GM19324 (cell line): ENCODE data around the gene ZKSCAN7.
"Not testable (repeated sequence)": the region's sequence is repeated elsewhere in the genome, so short reads cannot be mapped to it uniquely, and the experiment has no call there.

Source experiments
- ATAC-seq: cut with Tn5 transposase; IDR thresholded peaks from one replicate; pipeline ENCODE4 v1.9.1; 2021; ENCODE audit warnings: mild to moderate bottlenecking, moderate library complexity; ENCODE audit not compliant: unreplicated experiment, low FRiP score

Gene ZKSCAN7

DNA sequence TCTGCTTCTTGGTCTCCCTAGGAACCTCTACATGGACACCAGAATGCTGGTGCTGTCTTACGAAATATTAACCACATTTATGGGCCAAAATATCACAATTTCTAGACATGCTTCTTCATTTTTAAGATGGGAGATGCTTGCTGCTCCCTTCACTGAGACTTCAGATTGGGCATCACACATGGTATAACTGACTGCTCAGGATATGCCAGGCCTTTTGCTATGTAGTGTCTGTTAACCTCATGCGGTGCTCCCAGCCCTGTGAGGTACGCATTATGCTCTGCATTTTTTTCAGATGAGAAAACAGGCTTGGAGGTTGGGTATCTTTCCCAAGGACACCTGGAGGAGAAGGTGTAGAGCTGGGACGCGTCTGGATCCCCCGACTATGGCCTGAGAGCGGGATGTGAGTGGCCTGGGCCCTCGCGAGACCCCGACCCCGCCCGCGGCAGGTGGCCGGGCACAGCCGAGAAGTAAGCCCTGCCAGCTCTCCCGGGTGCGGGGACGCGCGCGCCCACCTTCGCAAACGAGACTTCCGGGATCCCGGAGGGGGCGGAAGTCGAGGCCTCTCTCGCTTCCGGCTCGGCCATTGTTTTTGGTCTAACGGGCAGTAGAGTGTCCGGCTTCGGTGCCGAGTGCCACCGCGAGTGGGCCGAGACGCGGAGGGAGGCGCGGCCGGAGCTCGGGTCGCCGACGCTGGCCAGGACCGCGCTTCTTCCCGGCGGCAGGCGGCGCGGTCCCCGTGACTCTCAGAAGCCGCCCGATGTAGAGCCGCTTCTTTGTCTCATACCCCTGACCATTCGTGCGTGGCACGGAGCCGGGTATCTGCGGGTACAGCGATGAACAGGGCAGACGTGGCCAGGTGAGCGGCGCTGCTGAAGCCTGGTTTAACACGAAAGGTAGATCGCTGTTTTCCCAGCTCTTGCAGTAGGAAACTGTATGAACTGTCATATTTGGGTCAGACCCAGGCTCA, at the start of gene ZKSCAN7:
Gene ZKSCAN7, plus strand, starts transcription at position 568 of the 967 bp plus-strand sequence. CDS start 1,855 bp downstream, outside the sequence.
- no peak for ATAC-seq

DNA sequence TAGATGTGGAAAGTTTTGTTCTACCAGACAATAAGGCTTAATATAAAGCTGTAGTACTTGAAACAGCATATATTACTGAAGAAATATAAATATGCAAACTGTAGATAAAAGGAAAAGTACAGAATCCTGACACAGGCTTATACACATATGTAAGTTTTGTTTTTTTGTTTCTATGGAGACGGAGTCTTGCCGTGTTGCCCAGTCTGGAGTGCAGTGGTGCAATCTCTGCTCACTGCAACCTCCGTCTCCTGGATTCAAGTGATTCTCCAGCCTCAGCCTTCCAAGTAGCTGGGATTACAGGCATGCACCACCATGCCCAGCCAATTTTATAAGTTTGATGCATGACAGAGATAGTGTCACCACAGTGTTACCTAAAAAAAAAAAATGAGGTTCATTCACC, 48.4 kb upstream of the ZKSCAN7 start:
- no peak for ATAC-seq

DNA sequence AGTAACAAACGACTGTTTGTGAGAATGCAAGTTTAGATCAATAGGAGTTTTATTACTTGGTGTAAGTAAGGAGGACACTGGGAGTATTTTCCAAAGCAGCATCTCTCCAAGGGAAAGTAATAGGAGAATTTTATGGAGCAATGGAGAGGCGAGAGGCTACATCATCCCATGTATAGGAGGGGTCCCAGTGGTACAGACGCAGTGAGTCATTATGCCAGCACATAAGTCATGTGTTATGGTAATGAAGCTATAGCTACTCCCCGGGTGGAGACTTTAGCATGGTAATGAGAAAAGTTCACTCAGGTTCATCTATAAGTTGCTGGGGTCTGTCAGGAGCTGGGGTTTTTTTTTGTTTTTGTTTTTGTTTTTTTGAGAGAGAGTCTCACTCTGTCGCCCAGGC, 48.0 kb upstream of the ZKSCAN7 start:
- ATAC-seq: no peak

DNA sequence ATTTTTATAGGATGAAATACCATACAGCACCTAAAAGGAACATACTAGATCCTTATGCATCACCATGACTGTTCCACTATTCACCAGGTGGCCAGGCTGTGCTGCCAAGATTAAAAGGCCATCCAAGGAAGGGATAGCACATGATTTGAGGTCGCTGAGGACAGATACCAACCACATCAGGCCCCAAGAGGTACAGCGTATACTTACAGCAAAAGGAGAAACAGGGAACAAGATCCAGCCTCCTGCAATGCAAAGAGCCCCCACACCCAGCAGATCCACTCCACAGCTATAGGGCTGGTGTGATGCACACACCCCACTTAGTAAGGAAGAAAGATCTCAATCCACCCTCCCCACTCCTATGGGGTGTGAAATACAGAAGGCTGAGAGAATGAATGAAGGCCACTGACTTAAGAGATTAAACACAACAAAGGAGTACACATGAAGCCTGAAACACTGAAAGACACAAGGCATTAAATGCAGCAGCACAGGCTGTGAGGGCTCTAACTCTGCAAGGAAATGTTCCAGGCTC, 45.5 kb upstream of the ZKSCAN7 start:
- peak; percentile 6 for ATAC-seq

DNA sequence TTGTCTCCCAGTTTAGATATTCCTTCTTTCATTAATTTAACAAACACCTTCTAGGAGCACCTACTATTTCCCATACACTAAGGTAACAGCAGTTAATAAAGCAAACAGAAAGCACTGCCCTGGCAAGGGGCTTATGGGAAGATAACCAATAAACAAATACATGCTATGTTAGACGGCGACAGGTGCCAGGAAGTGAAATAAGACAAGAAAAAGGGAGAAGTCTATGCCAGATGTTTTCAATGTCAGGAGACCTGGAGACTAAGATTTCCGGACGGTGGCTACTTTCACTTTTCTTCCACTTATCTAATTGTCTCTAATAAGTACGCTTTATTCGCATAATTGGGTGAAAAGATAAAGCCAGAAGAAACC, 45.0 kb upstream of the ZKSCAN7 start:
- ATAC-seq: peak; percentile 45

DNA sequence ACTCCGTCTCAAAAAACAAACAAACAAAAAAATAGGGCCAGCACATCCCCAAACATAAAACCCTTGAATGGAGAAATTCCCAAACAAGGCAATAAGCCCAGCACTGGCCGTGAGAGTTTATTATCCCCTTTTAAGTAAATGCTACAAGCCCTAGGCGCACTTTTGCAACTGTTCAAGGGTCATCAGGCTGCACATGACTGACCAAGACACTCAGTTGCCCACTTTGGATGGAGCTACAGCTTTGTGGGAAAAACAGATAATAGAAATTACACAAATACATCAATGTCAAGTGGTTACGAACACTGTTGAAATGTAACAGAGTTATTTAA, 43.8 kb upstream of the ZKSCAN7 start:
- ATAC-seq: no peak

DNA sequence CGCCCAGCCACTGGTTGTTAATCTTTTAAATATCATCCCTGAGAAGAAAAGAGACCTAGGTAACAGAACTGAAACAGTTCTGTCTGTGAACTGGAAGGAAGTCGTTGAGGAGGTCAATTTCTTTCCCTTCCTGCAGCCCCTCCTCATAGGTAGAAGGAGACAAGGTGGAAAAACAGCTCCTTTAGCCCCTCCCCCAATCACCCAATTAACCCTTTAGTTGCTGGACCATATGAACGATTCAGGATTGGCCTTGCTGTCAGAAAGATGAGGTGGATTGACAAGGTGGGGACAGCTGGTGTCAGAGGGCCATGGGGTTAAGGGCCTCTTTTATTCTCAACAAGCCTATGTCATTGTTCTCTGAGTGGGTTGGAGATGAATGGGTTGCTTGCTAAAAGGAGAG, 41.5 kb upstream of the ZKSCAN7 start:
- ATAC-seq: no peak

DNA sequence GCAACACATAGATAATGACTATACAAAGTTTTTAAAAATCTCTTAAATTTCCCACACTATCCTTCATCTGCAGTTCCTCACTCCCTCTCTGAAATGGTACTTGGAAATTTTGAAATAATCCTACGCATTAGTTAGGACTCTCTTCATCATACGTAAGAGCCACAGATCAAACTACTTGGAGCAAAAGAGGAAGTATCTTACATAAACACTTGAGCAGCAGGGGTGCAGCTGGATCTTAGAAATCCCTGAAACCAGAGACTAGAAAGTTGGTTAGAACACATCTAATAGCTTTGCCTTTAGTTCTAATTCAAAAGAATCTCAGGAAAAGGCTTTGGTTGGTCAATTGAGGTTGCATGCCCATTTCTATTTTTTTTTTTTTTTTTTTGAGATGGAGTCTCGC, 38.8 kb upstream of the ZKSCAN7 start:
- ATAC-seq: no peak

DNA sequence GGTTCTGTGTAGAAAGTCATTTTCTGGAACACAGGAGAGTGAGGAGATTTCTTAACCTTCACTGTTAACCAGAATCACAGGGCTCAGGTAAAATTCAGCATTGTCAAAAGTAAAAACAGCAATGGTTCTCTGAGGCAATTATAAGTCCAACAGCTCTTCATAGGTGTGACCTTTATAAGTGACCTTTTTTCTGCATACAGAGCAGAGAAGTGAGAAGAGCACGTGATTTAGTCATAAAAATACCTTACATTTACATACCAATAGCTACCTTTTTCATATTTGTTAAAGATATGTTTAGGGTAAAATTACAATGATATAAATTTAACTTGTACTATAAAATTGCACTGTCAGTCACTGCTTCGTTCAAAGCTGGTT, 36.2 kb upstream of the ZKSCAN7 start:
- no peak for ATAC-seq

DNA sequence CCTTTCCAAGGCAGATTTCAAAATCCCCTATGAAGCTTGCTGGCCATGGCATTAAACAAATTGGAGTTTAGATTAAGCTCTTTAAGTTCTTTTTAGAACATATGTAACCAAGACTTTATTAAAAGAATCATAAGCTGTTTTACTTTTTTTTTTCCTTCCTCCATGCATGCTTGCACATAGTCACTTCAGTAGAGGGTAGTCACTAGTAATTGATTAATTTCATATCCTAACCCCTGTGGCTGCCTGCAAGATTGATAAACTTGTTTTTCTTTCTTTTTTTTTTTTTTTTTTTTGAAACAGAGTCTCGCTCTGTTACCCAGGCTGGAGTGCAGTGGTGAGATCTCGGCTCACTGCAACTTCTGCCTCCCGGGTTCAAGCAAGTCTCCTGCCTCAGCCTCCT, 33.3 kb upstream of the ZKSCAN7 start:
- no peak for ATAC-seq

DNA sequence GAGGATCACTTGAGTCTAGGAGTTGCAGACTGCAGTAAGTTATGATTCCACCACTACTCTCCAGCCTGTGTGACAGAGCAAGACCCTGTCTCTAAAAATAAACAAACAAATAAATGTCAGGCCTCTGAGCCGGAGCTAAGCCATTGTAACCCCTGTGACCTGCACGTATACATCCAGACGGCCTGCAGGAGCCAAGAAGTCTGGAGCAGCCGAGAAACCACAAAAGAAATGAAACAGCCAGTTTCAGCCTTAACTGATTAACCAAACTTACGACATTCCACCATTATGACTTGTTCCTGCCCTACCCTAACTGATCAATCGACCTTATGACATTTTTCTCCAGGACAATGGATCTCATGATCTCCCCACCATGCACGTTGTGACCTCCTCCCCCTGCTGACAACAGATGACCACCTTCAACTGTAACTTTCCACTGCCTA, 32.5 kb upstream of the ZKSCAN7 start:
- ATAC-seq: no peak

DNA sequence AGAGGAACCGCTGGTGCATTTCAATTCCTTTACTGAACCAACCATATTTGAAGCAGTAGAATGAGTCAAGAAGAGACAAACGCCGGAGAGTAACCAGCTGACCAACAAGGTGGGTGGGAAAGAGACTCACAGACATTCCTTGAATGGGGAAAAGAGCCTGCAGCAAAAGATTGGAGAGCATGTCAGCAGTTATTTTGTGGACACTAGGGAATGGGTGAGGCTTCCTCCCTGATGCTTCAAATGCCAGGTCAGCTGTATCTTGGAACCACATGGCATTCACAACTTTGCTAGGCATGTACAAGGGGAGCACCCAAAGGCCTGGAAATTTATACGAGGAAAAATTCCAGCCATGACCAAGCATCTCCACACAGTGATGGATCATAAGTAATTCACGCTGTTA, 29.9 kb upstream of the ZKSCAN7 start:
- no peak for ATAC-seq

DNA sequence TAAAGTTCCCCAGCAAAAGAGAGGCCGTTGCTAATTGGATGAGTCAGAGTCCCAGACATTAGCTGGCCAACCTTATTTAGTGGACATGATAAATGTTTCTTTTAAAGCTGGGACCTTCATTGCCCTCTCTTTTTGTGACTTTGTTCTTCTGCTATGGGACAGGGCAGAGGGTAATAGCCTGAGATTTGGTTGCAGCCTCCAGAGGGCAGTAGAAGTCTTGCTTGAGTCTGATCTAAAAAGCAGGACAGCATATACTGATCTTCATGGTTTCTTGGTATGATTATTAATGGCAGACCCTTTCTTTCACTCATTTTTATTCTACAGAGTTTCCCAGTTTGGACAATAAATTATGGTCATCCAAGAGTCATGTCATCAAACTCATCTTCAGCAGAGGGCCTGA, 25.1 kb upstream of the ZKSCAN7 start:
- no peak for ATAC-seq

DNA sequence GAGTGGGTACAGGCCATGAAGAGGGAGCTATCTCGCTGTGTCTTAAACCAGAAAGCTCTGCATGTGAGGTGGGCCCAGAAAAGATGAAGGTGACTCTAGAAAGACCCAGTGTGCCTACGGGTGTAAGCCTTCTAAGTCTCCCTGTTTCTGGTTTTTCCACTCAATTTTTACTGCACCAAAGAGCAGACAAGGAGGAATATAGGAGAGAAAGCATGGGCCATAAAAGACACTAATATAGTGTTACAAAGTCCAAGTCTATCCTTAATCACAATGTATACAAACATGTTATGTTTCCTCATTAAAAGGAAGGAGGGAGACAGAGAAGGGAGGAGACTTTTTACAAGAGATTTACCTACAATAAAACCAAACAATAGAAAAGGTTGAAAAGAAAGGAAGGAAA, 24.1 kb upstream of the ZKSCAN7 start:
- ATAC-seq: no peak

DNA sequence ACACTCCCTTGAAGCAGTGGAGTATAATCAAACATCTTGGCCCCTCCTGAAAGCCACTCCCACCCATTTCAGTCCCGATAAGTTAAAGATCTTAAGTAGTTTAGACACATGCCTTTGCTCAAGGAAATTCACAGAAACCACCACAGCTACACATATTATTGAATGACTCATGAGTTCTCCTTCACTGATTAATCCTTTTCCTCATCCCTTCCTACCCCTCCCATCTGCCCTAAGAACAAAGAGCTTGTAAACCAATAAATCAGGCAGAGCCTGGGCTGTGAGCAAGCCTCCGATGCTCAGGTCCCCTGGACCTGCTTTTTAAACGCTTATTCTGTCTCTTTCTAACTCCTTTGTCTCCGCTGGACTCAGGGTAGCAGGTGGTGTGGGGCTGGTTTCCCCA, 20.3 kb upstream of the ZKSCAN7 start:
- not testable (repeated sequence) for ATAC-seq

DNA sequence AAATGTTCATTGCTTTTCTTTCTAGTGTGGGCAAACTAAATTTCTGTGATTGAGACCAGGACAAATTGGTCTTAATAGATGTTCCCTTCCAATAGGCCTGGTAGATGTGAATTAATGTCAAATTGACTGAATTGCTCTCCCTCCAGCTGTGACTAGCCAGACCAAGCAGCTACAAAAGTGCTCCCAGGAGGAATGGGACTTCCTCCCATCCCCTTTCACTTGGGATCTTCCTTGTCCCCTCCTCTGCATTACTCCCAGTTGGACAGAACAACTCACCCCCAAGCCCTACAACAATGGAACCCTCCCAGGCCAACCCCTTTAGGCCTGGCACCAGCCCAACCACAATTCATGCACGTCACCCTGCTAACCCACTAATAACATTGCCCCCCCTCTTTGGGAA, 19.6 kb upstream of the ZKSCAN7 start:
- ATAC-seq: no peak

DNA sequence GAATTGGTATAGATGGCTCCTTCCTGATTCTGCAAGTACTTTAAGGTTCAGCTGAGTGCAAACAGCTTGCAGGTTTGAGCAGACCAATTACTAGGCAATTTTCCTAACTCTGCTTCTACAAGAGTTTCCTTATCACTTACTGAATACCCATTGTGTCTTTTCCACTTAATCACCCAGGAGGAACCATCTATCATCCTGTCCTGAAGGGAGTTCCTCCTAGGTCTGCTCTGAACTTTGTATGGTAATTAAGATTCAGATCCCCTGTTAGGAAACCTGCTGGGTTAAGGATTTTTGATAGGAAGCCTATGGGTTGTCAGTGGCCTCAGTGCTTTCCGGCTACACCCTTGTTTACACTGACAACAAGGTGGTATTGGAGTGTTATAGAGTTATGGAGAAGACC, 10.2 kb upstream of the ZKSCAN7 start:
- not testable (repeated sequence) for ATAC-seq

DNA sequence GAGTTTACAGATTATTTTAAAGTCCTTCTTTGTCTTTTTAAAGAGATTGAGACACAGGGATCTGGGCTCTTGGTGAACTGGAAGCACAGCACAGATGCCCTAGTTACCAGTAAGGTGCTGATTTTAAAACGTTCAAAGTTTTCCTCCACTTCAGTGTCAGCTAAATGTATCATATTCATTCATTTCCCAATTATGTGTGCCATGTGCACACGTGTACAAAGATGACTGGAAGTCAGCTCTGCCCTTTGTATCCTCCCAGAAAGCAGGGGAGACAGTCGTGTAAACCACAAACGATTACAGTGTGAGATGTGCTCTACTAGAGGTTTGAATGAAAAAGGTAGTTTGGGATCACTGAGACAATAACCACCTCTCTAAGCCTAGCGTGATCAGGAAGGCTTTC, 730 bp downstream of the ZKSCAN7 start:
- no peak for ATAC-seq

DNA sequence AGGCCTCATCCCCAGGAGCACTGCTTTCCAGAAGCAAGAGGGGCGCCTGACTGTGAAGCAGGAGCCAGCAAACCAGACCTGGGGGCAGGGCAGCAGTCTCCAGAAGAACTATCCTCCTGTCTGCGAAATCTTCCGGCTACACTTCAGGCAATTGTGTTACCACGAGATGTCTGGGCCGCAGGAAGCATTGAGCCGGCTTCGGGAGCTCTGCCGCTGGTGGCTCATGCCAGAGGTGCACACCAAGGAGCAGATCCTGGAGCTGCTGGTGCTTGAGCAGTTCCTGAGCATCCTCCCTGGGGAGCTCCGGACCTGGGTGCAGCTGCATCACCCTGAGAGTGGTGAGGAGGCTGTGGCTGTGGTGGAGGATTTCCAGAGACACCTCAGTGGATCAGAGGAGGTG, 2.1 kb downstream of the ZKSCAN7 start:
- no peak for ATAC-seq

DNA sequence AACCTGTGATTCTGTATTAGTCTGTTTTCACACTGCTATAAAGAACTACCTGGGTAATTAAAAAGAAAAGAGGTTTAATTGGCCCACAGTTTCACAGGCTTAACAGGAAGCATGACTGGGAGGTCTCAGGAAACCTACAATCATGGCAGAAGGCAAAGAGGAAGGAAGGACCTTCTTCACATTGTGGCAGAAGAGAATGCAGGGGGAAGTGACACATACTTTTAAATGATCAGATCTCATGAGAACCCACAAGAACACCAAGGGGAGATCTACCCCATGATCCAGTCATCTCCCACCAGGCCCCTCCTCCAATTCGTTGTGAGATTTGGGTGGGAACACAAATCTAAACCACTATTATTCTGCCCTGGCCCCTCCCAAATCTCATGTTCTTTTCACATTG, 6.1 kb downstream of the ZKSCAN7 start:
- no peak for ATAC-seq

DNA sequence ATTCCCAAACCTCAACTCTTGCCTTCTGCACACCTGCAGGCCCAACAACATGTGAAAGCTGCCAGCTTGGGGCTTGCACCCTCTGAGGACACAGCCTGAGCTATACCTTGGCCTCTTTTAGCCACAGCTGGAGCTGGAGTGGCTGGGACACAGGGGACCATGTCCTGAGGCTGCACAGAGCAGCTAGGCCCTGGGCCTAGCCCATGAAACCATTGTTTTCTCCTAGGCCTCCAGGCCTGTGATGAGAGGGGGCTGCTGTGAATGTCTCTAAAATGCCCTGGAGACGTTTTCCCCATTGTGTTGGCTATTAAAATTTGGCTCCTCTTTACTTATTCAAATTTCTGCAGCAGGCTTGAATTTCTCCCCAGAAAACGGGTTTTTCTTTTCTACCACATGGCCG, 7.2 kb downstream of the ZKSCAN7 start:
- ATAC-seq: no peak

DNA sequence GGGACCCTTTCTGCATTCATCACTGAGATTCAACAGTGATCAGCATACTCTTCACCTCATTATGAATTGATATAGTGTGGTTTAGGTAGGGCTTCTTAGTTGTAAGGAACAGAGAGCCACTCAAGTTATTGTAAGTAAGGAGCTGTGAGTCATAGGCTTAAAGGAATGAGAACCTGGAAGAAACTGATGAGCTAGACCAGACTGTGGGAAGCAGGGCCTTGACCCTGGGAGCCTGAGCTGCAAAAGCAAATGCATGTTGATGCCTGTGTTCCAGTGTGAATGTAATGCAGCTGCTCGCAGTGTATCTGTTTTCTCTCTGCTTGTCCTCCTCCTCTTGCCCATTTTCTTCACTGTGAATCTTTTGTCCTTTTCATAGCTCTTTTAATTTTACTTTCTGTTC, 13.6 kb downstream of the ZKSCAN7 start:
- ATAC-seq: no peak
